Activated CD8-positive, alpha-beta memory T cell treated with anti-CD3 and anti-CD28 coated beads for 1 hour (primary cell): ENCODE results near the gene DCUN1D2.
"Not testable (repeated sequence)": the region's sequence is repeated elsewhere in the genome, so short reads cannot be mapped to it uniquely, and the experiment has no call there.

Experiments used
- DNase-seq, 2 donors: peaks; one replicate each; pipeline ENCODE4 v3.0.0-alpha.2; 2020; ENCODE audit warnings: low read depth in 1 of 2; ENCODE audit errors: extremely low read depth in 1 of 2

The DCUN1D2 gene

DNA sequence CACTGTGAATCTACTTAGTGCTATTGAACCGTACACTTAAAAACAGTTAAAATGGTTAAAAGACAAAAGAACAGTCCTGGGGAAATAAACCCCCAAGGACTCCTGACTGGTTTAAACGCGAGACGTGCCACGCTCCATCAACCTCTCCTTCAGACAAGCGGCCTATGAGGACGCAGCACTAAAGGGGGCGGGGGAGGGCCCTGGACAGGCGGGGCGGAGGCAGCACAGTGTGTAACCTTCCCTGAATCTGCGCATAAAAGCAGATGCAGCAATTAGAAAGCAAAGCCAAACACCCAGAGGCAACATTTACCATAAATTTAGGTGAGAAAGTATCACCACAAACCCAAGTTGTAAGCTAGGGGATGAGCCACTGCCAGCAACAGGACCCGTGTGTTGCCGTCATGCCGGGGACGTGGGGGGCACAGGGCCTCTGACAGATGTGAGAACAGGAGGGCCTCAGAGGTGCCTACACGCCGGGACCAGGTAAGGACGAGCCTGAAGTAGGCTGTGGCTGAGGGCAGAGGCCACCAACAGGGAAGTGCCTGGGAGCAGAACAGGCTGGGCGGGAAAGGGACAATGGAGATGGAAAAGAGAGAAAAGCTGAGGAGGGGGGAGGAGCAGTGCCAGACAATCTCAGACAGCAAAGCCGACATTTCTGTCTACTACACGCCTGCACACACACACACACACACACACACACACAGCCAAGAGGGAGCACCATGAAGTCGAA, 21.9 kb downstream of the DCUN1D2 start:
- DNase-seq, result no peak

DNA sequence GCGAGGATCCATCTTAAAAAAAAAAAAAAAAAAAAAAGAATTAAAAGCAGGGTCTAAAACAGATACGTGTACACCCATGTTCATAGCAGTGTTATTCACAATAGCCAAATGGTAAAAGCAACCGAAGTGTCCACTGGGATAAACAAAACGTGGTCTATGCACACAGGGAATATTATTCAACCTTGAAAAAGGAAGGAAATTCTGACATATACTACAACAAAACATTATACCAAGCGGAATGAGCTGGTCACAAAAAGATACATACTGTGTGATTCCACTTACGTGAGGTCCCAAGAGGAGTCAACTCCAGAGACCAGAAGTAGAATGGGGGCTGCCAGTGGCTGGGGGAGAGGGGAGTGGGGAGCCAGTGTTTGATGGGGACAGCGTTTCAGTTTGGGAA, 22.5 kb downstream of the DCUN1D2 start:
- DNase-seq, result no peak

DNA sequence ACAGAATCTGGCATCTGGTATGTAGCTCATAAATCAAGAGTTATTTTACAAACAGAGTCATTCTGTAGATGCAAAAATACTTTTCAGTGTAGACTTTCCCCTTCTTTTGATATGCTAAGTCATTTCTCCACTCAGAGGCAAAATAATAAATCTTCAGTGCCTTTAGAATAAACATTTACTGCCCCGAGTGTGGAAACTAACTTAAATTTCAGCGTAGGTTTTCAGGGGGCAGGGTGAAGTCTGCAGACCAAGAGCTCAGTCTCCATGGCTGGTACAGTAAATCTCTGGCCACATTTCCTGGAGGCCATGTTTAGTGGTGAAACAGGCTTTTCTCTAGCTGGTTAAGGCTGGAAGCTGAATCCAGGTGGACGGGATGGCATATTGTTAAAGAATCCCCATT, 24.1 kb downstream of the DCUN1D2 start:
- no peak for DNase-seq

DNA sequence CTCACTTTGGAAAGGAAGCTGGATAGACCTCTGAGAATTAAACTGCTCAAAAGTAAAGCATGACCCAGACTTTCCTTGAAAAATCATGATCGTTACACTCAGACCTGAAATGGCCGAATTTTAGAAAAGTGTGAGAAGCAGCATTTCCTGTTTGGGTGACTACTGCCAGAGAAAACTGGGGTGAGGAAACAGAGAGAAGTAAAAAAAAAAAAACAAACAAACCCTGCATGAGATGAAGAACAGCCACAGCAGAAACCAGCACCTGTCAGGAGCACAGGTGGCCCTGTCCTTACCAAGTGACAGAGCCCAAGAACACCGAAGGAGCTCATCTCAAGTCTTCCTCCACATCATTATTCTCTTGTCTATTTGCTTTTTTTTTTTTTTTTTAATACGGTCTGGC, 25.2 kb downstream of the DCUN1D2 start:
- DNase-seq, result no peak

DNA sequence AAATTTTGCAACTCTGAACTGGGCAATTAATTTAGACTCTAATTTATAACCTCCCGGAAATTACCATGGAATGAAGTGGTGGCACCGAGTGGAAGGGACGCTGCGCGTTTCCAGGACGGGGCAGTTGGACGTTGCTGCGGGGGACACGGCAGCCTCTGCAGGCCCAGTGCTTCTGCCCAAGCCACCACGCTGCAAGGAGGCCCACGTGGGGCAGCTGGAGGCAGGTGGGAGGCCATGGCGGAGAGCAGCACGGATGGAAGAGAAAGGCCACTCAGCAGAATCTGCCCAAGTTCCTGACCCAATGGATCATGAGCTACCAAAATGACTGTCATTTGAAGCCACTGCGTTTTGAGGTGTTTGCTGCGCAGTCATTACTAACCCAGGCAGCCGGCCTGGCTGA, 26.0 kb downstream of the DCUN1D2 start:
- DNase-seq, result no peak

DNA sequence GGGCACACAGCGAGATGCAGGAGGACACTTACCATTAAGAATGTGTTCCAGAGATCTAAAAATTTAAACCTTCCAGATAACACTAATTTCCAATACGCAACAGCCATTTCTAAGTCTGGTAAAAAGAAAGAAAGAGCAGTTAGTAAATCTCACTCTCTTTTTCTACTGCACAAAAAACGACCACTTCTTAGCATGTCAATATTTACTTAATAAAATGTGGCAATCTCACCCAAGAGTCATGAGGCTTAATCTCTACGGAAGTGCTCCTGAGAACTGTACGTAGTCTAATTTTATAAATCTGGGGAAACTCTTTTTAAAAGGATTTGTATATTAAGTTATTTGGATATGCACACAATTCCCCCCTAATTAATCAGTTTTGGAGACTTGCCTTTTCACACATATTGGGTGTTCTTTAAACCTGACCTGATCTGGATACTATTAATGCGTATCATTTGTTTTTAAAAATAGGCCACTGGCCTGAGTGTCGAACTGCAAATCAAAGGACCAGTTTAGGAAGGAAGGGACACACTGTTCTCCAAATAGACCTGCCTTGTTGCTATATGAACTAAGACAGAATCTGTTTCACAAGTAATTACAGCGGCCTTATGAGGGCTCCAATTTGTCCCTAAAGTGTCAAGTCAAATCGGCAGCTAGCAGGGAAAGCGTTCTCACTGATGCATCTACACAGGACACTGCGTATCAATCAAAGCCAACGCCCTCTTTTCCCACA, 29.3 kb downstream of the DCUN1D2 start:
- no peak for DNase-seq

DNA sequence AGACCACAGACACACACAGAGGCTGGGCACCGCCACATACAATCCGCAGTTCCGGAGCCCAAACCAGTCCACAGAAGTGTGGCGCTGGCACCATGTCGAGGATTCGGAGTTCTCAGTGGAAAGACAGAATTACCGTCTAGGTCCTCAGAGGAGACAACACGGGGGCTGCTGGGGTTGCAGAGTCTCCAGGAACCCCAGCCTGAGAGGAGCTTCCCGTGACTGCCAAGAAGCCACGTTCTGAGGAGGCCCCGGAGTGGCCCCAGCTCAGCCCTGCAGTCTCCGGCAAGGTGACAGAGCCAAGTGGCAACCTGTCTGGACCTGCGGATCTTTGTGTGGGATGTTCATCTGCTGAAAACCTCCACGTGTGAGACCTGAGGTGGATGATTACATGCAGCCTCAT, 29.9 kb downstream of the DCUN1D2 start:
- DNase-seq, result no peak

DNA sequence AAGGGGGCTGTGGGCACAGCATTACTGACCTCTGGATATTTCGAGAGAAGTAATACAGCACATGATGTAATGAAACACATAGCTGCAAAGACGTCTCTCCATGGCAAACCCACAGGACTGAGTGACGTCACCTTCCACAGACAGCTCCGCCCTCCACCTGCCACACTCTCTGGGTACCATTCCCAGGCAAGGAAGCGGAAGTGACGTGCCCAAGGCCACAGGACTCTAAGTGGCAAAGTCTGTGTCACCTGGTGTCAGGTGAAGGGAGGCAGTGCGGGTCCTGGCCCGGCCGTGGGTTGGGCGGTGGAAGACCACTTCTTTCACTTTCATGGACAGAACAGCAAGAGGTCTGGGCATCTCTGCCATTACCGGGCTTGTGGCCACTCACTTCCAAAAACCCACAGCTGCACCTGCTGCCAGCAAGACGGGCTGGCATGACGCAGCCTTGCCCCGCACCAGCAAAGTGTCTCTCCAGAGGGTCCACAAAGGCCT, 30.4 kb downstream of the DCUN1D2 start:
- DNase-seq, result no peak

DNA sequence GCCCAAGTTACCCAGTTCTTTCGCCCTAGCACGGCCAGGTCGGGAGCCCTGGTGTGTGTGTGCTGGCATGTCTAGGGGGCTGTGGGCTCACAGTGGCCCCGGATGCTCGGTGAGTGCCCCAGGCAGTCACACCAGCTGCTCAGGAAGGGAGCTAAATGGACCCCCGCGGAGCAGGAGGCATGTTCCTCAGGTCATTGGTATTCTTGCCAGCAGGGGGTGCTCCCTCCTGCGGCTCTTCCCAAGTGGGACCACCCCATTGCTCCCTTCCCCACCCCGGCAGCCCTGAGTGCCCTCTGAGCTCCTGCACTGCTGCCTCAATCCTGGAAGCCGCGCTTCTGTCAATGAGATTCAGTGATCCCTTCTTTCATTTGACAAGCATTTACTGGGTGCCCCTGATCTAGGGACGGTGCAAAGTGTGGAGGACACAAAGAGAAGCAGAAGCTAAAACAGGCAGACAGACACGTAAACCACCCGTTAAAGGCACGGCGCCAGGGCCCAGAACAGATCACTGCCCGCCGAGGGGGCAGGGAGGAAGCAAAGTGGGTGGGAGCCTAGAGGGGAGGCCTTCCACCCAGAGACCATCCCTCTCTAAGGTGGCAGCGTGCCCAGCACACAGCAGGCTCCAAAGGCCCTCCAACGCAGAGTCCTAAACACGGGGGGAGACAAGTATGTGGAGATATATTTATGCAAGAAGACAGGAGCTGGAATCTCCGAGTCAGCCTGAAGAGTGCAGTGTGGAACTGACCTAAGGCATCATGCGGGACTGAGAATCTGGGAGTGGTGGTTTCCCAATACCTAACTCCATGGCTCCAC, 32.1 kb downstream of the DCUN1D2 start:
- no peak for DNase-seq

DNA sequence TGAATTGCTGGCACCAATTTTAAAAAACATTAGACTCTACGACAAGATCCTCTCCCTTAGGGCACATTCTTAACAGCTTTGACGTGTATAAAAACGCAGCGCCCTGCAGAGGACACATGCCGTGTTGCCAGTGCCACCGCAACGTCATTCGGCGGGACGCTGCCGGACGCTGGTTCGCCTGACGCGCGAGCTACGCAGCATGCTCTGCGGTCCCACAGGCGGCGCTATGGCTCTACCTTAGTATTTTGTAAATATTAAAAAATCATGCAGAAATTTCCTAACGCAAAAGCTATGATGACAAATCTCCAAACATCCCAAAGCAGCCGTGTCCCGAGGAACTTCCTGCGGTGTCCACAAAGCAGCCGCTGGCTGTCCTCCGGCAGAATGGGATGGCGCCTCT, 33.0 kb downstream of the DCUN1D2 start:
- DNase-seq, result no peak

DNA sequence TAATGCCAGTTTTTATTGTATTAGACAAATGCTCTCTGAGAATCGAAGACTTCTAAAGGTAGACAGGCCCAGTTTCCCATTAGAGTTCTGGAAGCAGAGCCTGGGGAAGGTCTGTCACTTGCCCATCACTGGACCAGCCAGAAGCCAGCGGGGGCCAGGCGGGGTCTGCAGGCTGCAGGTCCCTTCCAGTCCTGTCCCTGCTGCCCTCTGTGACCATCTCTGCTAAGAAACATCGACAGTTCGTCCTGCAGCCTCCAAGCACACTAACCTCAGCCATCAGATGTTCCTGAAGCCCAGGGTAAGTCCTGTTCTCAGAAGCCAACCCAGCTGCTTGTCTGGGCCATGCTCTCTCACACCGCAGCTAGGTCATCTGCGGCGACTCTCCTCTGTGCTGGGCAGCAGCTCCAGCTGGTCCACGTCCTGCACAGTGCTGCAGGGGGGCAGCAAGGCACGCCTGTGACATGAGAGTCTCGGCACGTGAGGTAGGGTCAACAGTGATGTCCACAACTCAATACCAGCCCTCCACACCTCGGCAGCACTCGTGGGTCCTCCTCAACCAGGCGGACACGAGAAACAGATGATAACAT, 34.3 kb downstream of the DCUN1D2 start:
- DNase-seq, result no peak

DNA sequence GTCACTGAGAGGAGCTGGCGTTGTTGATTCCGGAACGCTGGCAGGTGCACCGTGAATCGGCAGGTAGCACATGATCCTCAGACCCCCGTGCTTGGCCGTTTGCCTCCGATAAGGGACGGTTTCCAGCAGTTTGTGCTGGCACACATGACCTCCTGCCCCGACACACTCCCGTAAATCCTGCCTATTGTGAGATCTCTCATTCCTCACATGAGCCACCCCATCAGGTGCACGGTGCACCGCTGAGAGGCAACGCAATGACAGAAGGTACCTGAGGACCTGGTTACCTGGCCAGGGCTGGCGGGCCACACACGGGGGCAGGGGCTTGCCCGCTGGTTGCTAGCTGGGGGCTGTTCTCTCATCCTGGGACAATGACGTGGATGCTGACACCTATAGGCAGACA, 35.1 kb downstream of the DCUN1D2 start:
- DNase-seq, result no peak

DNA sequence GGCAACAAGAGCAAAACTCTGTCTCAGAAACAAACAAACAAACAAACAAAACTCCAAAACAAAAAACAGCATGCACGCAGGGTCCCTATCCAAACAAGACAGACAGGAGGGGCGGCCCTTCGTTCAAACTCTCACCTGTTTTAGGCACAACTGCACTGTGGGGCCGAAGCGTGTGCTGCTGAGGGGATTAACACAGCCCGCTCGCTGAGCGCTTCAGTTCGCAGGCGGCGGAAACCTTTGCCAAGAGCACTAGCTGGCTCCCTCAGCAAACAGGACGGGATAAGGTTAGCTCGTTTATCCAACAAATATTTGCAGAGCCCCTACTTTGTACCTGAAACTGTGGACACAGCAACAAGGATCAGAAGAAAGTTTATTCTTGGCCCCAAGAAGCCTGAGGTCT, 35.6 kb downstream of the DCUN1D2 start:
- DNase-seq, result no peak

DNA sequence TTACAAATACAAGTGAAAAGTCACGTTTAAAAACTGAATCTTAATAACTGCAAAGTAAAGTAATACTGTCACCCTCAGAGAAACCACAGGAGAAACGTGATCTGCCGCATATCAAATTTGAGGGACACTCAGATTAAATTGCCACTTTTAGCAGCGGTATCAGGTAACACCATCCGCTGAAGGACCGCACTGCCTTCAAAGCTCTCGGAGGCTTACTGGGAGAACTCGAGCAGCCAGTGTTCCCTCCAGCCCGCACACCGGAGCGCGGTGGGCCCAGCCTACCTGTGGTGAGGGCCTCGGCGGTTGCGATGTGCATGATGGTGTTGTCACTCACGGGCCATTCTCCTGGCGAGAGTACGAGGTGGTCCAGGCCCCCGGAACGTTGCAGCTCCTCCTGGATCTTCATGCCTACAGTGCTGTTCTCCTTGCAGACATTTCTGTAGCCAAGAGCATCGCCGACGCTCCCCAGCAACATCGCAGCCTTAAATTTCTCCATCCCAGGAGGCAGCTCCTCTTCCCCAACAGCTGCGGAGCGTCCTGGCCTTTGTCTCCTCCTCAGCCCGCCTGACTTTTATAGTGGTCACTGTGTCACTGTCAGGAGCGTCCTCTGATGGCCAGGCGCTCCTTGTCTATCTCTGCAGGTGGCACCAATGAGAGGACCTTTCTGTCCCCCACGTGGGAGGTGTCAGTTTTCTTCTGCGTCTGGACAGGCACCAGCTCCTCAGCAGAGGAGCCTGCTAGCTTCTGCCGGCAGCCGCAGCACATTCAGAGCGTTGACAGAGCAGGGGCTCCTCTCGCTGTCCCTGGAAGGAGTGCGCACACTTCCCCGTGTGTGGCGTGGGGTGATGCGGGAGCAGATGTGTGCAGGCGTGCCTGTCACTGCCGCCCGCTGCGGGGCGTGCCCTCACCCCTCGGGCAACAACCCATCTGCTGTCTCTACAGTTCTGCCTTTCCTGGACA, 37.3 kb downstream of the DCUN1D2 start, which contains the start of gene ADPRHL1:
TSS of gene ADPRHL1 (minus strand) at position 547 of the 960 bp plus-strand sequence. CDS start at position 496, 51 bp downstream.
- DNase-seq, result no peak

DNA sequence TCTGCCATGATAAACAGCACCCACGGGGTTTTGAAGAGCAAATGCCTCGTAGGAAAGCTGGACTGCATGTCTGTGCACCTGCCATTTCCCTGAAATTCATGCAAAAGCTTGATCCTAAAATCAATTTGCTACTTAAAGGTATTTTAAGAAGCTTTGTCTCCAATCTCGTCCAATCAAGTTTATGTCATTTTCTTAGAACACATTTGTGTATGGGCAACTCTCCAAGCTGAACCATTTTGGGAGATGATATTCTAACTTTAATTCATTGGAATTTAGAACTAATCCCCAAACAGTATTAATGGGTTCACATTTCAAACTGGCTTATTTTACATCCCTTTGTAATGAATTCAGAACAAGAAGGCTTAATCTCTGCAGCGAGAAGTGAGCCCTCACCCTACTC, 38.0 kb downstream of the DCUN1D2 start:
- DNase-seq, result no peak

DNA sequence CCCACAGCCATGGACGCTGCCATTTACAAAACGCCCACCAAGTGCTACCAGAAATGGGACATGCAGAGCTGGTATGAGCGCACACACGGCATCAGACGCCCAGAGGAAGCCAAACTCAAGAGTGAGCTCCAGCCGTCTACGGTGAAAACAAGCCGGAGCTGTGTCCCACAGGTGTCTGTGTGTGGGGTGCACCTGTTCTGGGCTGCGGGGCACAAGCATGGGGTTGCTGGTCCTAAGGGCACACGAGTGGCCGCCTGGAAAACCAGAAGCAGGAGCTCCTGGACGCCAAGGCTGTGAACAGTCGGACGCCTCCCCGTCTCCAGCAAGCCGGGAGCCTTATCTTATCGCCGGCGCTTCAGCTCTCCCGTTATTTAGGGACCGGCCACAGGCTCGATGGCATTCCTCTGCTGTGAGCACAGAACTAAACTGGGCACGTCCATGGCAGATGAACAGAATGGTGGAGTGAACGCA, 38.5 kb downstream of the DCUN1D2 start:
- no peak for DNase-seq

DNA sequence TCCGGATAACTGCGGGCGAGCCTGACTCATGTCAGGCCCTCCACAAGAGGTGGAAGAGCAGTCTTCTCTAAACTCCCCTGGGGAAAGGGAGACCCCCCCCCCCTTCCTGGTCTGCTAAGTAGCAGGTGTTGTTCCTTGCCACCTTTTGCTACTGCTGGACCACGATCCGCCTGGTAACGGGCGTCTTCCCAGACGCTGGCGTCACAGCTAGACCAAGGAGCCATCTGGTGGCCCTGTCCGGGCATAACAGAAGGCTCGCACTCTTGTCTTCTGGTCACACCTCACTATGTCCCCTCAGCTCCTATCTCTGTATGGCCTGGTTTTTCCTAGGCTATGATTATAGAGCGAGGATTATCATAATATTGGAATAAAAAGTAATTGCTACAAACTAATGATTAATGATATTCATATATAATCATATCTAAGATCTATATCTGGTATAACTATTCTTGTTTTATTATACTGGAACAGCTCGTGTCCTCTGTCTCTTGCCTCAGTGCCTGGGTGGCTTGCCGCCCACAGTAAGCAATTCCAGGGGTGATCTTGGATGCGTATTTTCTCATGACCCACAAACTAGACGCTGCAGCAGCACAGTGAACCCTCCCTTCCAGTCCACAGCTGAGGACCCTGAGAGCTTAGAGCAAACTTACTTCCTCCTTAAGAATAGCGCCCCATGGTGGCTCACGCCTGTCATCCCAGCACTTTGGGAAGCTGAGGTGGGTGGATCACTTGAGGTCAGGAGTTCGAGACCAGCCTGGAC, 39.5 kb downstream of the DCUN1D2 start:
- DNase-seq, result not testable (repeated sequence)

DNA sequence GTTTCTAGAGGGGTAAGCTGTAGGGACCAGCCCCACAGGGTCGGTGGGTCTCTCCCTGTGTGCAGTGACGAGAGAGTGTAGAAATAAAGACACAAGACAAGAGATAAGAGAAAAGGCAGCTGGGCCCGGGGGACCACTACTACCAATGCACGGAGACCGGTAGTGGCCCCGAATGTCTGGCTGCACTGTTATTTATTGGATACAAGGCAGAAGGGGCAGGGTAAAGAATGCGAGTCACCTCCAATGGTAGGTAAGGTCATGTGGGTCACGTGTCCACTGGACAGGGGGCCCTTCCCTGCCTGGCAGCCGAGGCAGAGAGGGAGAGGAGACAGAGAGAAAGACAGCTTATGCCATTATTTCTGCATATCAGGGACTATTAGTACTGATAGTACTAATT, 40.2 kb downstream of the DCUN1D2 start:
- not testable (repeated sequence) for DNase-seq
